Fibroblast of lung (primary cell): Measurements from ENCODE around the gene TCEAL1. TPM values are rescaled to one million over a fixed set of nuclear protein-coding genes. Genes with fewer than 3 reads are reported as not detected.

Experiments used
- DNase-seq, 2 donors: peaks; one replicate each; pipeline versions ENCODE4 v3.0.0 to v3.0.0-alpha.2; 2010; ENCODE audit warnings: low read depth in 2 of 2
- H2AFZ ChIP-seq: 2 replicates; pipeline ENCODE4 v1.5.1; 2012; ENCODE audit warnings: low read length, control low read depth, inconsistent platforms
- H3K27ac ChIP-seq: 2 replicates; pipeline ENCODE4 v1.5.1; 2011; ENCODE audit warnings: low read length, control low read depth; ENCODE audit not compliant: insufficient read depth
- H3K27me3 ChIP-seq: 2 replicates; pipeline ENCODE4 v1.5.1; 2011; ENCODE audit warnings: mild to moderate bottlenecking, low read length; ENCODE audit not compliant: control insufficient read depth, insufficient read depth
- H3K36me3 ChIP-seq: 2 replicates; pipeline ENCODE4 v1.5.1; 2011; ENCODE audit warnings: low read length; ENCODE audit not compliant: control insufficient read depth, insufficient read depth
- H3K4me1 ChIP-seq: 2 replicates; pipeline ENCODE4 v1.5.1; 2011; ENCODE audit warnings: low read length; ENCODE audit not compliant: control insufficient read depth, insufficient read depth; ENCODE audit errors: extremely low read depth
- H3K4me2 ChIP-seq: 2 replicates; pipeline ENCODE4 v1.5.1; 2011; ENCODE audit warnings: low read length, control low read depth; ENCODE audit not compliant: insufficient read depth; ENCODE audit errors: extremely low read depth
- H3K4me3 ChIP-seq, 4 experiments: fragments of 200-600 bp in 1 of 4; sonication (generic) in 1 of 4; replicated peaks in 1 of 4; 2 replicates each; pipeline ENCODE4 v1.5.1; 2011 to 2016; ENCODE audit warnings: low read length in 4 of 4, low read depth in 3 of 4, mild to moderate bottlenecking in 3 of 4, control low read depth in 2 of 4, inconsistent platforms in 1 of 4, mixed read lengths in 1 of 4; ENCODE audit not compliant: insufficient read depth in 1 of 4; ENCODE audit errors: control extremely low read depth in 1 of 4
- H3K79me2 ChIP-seq: 2 replicates; pipeline ENCODE4 v1.5.1; 2012; ENCODE audit warnings: mild to moderate bottlenecking, low read length, inconsistent platforms; ENCODE audit not compliant: control insufficient read depth, insufficient read depth
- H3K9ac ChIP-seq: 2 replicates; pipeline ENCODE4 v1.5.1; 2011; ENCODE audit warnings: mild to moderate bottlenecking, low read length, control low read depth; ENCODE audit not compliant: insufficient read depth
- H3K9me3 ChIP-seq: 2 replicates; pipeline ENCODE4 v1.5.1; 2012; ENCODE audit warnings: low read depth, low read length; ENCODE audit not compliant: control insufficient read depth, insufficient read depth
- H4K20me1 ChIP-seq: 2 replicates; pipeline ENCODE4 v1.5.1; 2011; ENCODE audit warnings: low read length; ENCODE audit not compliant: control insufficient read depth, insufficient read depth; ENCODE audit errors: extremely low read depth
- EZH2 ChIP-seq: IDR thresholded peaks from 2 replicates; pipeline ENCODE4 v1.5.1; 2012; ENCODE audit warnings: low read length, control low read depth, mild to moderate bottlenecking; ENCODE audit errors: missing control alignments
- polyA plus RNA-seq, 2 donors: library from polyadenylated mRNA; depleted of rRNA in 1 of 2; stranded (reverse) in 1 of 2; unstranded in 1 of 2; fragments of >200 nt; gene quantifications; 2 replicates each; pipeline ENCODE4 v1.2.1, GENCODE V29; 2011 to 2012; ENCODE audit warnings: missing spikeins in 1 of 2
- total RNA-seq: library from RNA; depleted of rRNA; stranded (reverse); fragments of >200 nt; gene quantifications from 2 replicates; pipeline ENCODE4 v1.2.1, GENCODE V29; 2014
- TF ChIP-seq, protein P1 (sequence below), 2 donors: IDR thresholded peaks in 1 of 2; conservative IDR thresholded peaks in 1 of 2; 1 replicate in 1 of 2; 2 replicates in 1 of 2; pipeline ENCODE4 v1.5.1; 2011 to 2012; ENCODE audit warnings: low read length in 2 of 2, control low read depth in 1 of 2, inconsistent platforms in 1 of 2, low read depth in 1 of 2, mild to moderate bottlenecking in 1 of 2

Gene TCEAL1
- total and polyA plus RNA-seq, 2 donors (not counting 1 experiment from before 2014, with no cell fraction given), result 28.5 to 35.5 TPM

GRCh38 chrX:103678199-103678993 is 49.6 kb downstream of the TCEAL1 start:
- TF ChIP-seq EZH2, result no peak
- TF ChIP-seq, protein P1, sequence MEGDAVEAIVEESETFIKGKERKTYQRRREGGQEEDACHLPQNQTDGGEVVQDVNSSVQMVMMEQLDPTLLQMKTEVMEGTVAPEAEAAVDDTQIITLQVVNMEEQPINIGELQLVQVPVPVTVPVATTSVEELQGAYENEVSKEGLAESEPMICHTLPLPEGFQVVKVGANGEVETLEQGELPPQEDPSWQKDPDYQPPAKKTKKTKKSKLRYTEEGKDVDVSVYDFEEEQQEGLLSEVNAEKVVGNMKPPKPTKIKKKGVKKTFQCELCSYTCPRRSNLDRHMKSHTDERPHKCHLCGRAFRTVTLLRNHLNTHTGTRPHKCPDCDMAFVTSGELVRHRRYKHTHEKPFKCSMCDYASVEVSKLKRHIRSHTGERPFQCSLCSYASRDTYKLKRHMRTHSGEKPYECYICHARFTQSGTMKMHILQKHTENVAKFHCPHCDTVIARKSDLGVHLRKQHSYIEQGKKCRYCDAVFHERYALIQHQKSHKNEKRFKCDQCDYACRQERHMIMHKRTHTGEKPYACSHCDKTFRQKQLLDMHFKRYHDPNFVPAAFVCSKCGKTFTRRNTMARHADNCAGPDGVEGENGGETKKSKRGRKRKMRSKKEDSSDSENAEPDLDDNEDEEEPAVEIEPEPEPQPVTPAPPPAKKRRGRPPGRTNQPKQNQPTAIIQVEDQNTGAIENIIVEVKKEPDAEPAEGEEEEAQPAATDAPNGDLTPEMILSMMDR (conservative IDR thresholded peaks at IDR 0.05 in 1 of 2, IDR thresholded peaks at IDR 0.05 in 1 of 2; ENCODE audit: low read depth in 1 of 2, low read length in 2 of 2), result no peak
- no peaks in the 10 kb centered on the region for H4K20me1 ChIP-seq

More at GRCh38 chrX:103678199-103678993, 49.6 kb downstream of the TCEAL1 start:
- Histone ChIP-seq H3K4me2 (peak overlapping the region; percentile 5), H3K79me2 (peaks cover 5% of the 10 kb centered on the region), H3K36me3 (peaks cover 2% of the 10 kb centered on the region), H3K4me1 (peaks cover 7% of the 10 kb centered on the region), H3K4me3 (no peak overlapping the region), H3K27ac (peak overlapping the region; percentile 8), H3K27me3 (no peaks in the 10 kb centered on the region), H3K9ac (no peak overlapping the region), H2AFZ (no peak overlapping the region), H3K9me3 (no peaks in the 10 kb centered on the region)
- peak; percentile 53 to 77 for DNase-seq

Other genes with a start within 250 kb of the TCEAL1 start
- under 0.01 and 0.17 TPM in 2 replicates for gene RAB40A, start 109.5 kb upstream of the TCEAL1 start, total RNA-seq
- 0.06 and 0.07 TPM in 2 replicates for gene RAB40A, start 109.5 kb upstream of the TCEAL1 start, polyA plus RNA-seq
- gene TCEAL4, start 43.5 kb upstream of the TCEAL1 start, total RNA-seq, result 57.0 and 63.6 TPM in 2 replicates
- 47.3 and 75.7 TPM in 2 replicates for gene TCEAL4, start 43.5 kb upstream of the TCEAL1 start, polyA plus RNA-seq
- 15.4 and 21.6 TPM in 2 replicates for gene TCEAL3, start 21.0 kb upstream of the TCEAL1 start, total RNA-seq
- 42.2 and 59.7 TPM in 2 replicates for gene TCEAL3, start 21.0 kb upstream of the TCEAL1 start, polyA plus RNA-seq
- gene MORF4L2, start 57.7 kb downstream of the TCEAL1 start, total RNA-seq, result 287 and 353 TPM in 2 replicates
- 814 and 948 TPM in 2 replicates for gene MORF4L2, start 57.7 kb downstream of the TCEAL1 start, polyA plus RNA-seq
- not detected in 2 replicates for gene TMEM31, start 81.9 kb downstream of the TCEAL1 start, total RNA-seq
- gene TMEM31, start 81.9 kb downstream of the TCEAL1 start, polyA plus RNA-seq, result 0.10 TPM in 1 of 2 replicates, not detected in the other
- gene PLP1, start 147.9 kb downstream of the TCEAL1 start, total RNA-seq, result 0.17 TPM in 1 of 2 replicates, not detected in the other
- 0.12 and 0.17 TPM in 2 replicates for gene PLP1, start 147.9 kb downstream of the TCEAL1 start, polyA plus RNA-seq
- 0.50 and 0.77 TPM in 2 replicates for gene RAB9B, start 203.3 kb downstream of the TCEAL1 start, total RNA-seq
- 0.47 and 0.90 TPM in 2 replicates for gene RAB9B, start 203.3 kb downstream of the TCEAL1 start, polyA plus RNA-seq